ENCODE results near the gene RASAL3.
A peak's percentile ranks its signal among the peaks of the same experiment; 100 is the strongest.

The RASAL3 gene

DNA sequence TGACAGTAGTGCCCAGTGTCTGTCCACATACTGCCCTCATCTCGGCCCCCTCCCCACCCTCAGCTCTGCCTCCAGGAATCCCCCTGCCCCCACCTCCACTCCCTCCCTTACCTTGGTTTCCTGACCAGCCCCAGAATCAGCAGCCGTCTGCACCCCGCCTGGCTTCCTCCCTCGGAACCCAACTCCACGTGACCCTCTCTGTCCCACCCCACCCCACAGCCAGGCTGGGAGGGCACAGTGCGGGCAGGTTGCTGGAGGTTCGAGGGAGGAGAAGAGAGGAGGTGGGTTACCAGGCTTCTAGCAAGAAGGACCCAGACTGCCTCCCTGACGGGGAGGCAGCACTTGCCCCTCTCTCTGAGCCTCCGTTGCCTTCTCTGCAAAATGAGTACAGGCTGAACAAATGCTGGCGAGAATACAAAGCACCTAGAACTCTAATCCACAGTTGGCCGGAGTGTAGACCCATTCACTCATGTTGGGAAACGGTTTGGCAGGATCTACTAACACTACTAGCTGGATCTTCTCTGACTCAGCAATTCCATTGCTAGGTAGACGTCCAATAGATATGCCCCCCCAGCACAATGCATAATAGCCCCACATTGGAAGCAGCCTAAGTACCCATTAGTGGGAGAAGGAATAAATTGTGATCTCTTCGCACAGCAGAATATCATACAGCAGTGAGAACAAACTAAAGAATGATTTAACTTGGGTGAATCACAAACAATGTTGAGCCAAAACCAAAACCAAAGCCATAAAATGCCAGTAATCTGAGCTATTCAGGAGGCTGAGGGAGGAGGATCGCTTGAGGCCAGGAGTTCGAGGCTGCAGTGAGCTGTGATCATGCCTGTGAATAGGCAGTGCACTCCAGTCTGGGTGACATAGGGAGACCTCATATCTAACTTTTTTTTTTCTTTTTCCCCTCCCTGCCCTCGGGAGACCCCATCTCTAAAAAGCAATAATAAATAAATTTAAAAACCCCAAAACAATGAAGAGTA, at the start of gene RASAL3:
TSS of gene RASAL3 (minus strand) at position 151 of the 992 bp plus-strand sequence. CDS start 186 bp downstream, outside the sequence.
- H3K27ac ChIP-seq: peak within 1 kb of the TSS; percentile 62
- H4K20me1 ChIP-seq (ENCODE audit: insufficient read depth): no peaks in the 10 kb centered on the region
- H3K4me1 ChIP-seq (ENCODE audit: low read depth, poor library complexity, severe bottlenecking): peaks cover 42% of the 10 kb centered on the region
- no peaks in the 10 kb centered on the region for H3K27me3 ChIP-seq (ENCODE audit: insufficient read depth, low read depth)
- no peaks in the 10 kb centered on the region for H3K79me2 ChIP-seq (ENCODE audit: insufficient read depth, low read depth)
- TF ChIP-seq, protein P1, sequence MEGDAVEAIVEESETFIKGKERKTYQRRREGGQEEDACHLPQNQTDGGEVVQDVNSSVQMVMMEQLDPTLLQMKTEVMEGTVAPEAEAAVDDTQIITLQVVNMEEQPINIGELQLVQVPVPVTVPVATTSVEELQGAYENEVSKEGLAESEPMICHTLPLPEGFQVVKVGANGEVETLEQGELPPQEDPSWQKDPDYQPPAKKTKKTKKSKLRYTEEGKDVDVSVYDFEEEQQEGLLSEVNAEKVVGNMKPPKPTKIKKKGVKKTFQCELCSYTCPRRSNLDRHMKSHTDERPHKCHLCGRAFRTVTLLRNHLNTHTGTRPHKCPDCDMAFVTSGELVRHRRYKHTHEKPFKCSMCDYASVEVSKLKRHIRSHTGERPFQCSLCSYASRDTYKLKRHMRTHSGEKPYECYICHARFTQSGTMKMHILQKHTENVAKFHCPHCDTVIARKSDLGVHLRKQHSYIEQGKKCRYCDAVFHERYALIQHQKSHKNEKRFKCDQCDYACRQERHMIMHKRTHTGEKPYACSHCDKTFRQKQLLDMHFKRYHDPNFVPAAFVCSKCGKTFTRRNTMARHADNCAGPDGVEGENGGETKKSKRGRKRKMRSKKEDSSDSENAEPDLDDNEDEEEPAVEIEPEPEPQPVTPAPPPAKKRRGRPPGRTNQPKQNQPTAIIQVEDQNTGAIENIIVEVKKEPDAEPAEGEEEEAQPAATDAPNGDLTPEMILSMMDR (conservative IDR thresholded peaks at IDR 0.05; ENCODE audit: low read depth, low read length): no peak
- peak within 1 kb of the TSS; percentile 63 for H2AFZ ChIP-seq (ENCODE audit: low read depth)
- H3K4me2 ChIP-seq: peak within 1 kb of the TSS; percentile 79
- no peak within 1 kb of the TSS for H3K4me3 ChIP-seq (IDR thresholded peaks at IDR 0.05; ENCODE audit: insufficient read depth, low read depth, low read length)
- no peaks in the 10 kb centered on the region for H3K36me3 ChIP-seq (ENCODE audit: insufficient read depth)
- H3K9ac ChIP-seq: peak within 1 kb of the TSS; percentile 74

DNA sequence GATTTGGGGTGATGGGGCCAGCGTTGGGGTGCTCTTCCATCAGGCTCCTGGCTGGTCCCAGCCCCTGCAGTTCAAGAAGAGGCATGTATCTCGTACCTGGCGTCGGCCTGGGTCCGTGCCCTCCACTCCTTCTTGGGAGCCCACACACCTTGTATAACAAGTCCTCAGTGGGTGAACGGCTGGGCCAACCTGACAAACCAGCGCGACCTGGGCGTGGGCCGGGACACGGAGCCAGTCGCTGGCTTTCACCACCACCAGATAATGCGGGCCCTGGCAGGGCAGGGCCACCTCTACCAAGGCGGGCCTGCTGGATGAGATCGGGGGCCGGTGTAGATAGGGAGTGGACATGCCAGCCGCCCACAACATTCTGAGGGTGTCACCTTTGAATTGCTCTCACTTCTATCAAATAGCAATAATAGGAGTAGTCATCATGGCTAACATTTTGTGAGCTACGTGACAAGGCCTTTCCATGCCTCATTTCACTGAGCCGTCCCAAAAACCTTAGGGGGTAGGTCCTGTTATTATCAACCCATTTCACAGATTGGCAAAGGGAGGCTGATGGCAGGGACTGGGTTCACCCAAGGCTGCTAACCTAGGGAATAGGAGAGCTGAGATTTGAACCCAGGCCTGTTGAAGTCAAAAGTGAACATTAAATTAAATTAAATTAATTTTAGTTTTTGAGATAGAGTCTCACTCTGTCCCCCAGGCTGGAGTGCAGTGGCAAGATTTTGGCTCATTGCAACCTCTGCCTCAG, 47.5 kb upstream of the RASAL3 start:
- Histone ChIP-seq H3K4me3 (IDR thresholded peaks at IDR 0.05; ENCODE audit: insufficient read depth, low read depth, low read length) (no peak overlapping the region), H3K27ac (no peak overlapping the region), H3K9ac (no peak overlapping the region), H2AFZ (ENCODE audit: low read depth) (no peak overlapping the region), H3K4me2 (no peak overlapping the region), H3K27me3 (ENCODE audit: insufficient read depth, low read depth) (peaks cover 42% of the 10 kb centered on the region; the same call in 1 of the 2 replicates), H4K20me1 (ENCODE audit: insufficient read depth) (no peaks in the 10 kb centered on the region), H3K4me1 (ENCODE audit: low read depth, poor library complexity, severe bottlenecking) (no peaks in the 10 kb centered on the region), H3K36me3 (ENCODE audit: insufficient read depth) (no peaks in the 10 kb centered on the region), H3K79me2 (ENCODE audit: insufficient read depth, low read depth) (no peaks in the 10 kb centered on the region)
- TF ChIP-seq, protein P1 (conservative IDR thresholded peaks at IDR 0.05; ENCODE audit: low read depth, low read length): no peak

GRCh38 chr19:15508035-15508710, 43.8 kb upstream of the RASAL3 start, which contains the start of gene CYP4F22:
Gene CYP4F22, plus strand, starts transcription at chr19:15508525. Its CDS starts 16,812 bp downstream, at chr19:15525337.
- H3K9ac ChIP-seq: no peak within 1 kb of the TSS
- H2AFZ ChIP-seq (ENCODE audit: low read depth): no peak within 1 kb of the TSS
- no peaks in the 10 kb centered on the region for H4K20me1 ChIP-seq (ENCODE audit: insufficient read depth)
- H3K4me3 ChIP-seq (IDR thresholded peaks at IDR 0.05; ENCODE audit: insufficient read depth, low read depth, low read length): no peak within 1 kb of the TSS
- H3K4me1 ChIP-seq (ENCODE audit: low read depth, poor library complexity, severe bottlenecking): no peaks in the 10 kb centered on the region
- H3K36me3 ChIP-seq (ENCODE audit: insufficient read depth): no peaks in the 10 kb centered on the region
- no peaks in the 10 kb centered on the region for H3K79me2 ChIP-seq (ENCODE audit: insufficient read depth, low read depth)
- no peak within 1 kb of the TSS for H3K4me2 ChIP-seq
- H3K27ac ChIP-seq: no peak within 1 kb of the TSS
- peaks cover 28% of the 10 kb centered on the region; the same call in 1 of the 2 replicates for H3K27me3 ChIP-seq (ENCODE audit: insufficient read depth, low read depth)
- TF ChIP-seq, protein P1 (conservative IDR thresholded peaks at IDR 0.05; ENCODE audit: low read depth, low read length): no peak
